UCSD-AML1 (cell line): ENCODE measurements around the gene DST.

Source experiments
- DNase-seq: peaks from one replicate; lab custom pipeline; 2025; ENCODE audit not compliant: unreplicated experiment; lab: John Stamatoyannopoulos, UW

DST gene

GRCh38 chr6:56489559-56489958 is 153.1 kb downstream of the DST start:
- DNase-seq: no peak

DNA sequence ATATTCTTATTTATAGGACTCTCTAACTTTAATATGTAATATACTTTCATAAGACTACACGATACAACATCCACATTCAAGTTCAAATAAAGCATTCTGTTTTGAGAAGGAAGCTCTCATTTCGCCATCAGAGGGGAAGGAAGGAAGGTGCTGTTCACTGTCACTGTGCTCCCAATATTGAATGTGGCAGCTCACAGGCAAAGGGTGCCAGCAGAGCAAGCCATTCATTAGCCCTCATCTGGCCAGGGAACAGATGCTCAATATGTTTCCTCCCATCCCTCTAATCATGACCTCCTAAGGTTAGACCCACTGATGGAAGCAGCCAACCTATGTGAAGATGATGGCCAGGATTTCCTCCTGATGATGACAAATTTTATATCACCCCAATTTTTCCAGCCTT is 154.4 kb downstream of the DST start:
- no peak for DNase-seq

GRCh38 chr6:56486681-56487080 is 156.0 kb downstream of the DST start:
- no peak for DNase-seq

DNA sequence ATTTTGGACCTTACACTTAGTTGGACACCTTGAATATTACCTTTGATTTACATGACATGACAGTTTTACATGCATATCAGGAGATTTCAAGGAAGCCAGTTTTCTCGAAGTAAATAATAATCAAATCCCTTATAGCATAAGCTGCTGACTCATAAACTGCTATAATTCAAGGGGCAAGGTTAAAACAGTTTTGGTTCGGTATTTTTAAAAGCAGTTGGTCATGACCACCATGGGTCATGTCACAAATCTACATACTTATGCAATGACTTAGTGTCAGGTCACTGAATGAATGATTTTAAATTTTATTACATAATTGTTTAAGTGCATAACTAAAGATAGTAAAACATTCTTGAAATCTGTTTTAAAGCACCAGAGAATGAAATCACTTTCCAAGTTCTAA is 158.0 kb downstream of the DST start:
- no peak for DNase-seq

DNA sequence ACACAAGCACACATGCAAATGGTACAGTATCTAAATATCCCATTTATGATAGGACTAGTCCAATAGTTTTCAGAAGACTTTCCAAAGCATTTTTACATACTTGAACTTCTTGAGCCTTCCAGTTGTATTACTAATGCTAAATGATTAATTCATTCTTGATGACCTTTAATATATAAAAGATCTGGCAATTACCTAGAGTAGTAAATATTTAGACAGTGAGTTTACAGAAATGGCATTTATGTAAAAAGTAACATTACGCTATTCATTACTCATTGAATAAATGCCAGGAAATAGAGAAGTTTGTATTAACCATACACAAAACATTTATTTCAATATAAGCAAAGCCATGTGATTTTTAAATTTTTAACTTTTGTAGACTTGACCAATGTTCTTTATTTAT is 158.8 kb downstream of the DST start:
- DNase-seq: no peak

DNA sequence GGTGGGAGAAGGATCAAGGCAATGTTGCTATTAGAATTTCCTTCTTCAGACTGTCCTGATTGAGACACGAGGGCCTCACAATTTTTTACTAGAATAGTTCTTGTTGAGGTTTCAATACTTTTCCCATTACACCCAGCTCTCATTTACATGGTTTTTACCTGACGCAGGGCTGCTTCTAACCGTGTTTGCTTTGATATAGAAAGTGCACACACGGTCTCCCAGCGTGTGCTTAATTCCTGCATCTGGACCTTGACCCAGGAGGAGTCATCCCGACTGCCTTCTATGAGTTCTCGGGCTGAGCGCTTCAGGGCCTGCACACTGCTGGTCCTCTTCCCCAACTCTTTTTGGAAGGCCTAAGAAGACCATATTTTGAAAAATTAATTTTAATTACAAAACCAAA is 160.2 kb downstream of the DST start:
- DNase-seq: no peak

GRCh38 chr6:56481957-56482356 is 160.7 kb downstream of the DST start:
- no peak for DNase-seq

DNA sequence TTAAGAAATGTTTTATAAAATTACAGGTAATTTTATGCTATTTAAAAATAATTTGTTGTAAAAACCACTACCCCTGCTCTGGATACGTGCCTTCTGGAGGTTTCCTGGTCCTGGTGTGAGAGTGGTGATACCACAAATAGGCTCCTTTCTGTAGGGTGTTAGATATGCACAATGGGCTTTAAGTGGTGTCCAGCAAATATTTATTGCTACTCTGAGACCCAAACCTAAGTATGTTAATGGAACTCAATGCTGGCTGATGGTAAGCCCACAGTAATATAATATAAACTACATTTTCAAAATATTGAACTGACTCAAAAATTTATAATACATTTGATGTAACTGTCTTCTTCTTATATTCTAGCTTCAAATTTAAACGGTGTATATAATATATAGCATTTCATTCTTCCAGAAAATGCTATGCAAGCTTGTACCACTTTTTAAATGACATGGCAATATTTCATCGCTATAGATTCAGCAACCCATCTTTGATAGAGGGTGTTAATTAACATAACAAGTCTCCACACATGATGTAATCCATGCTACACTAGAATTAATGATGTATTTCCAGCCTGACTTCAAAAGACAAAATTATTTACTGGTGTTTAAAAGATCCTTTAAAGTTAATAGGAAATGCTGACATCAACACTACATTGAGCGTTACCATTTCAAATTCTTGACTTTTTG is 161.9 kb downstream of the DST start:
- DNase-seq: no peak

- DNase-seq: no peak
These were observed 162.4 kb downstream of the DST start for GRCh38 chr6:56480246-56480645.

DNA sequence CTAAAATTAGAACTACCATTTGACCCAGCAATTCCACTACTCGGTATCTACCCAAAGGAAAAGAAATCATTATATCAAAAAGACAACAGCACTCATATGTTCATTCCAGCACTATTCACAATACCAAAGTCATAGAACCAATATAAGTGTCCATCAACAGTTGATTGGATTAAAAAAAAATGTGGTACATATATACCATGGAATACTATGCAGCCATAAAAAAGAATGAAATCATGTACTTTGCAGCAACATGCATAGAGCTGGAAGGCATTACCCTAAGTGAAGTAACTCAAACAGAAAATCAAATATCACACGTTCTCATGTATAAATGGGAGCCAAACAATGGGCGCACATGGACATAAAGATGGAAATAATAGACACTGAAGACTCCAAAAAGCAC is 163.3 kb downstream of the DST start:
- DNase-seq: no peak

DNA sequence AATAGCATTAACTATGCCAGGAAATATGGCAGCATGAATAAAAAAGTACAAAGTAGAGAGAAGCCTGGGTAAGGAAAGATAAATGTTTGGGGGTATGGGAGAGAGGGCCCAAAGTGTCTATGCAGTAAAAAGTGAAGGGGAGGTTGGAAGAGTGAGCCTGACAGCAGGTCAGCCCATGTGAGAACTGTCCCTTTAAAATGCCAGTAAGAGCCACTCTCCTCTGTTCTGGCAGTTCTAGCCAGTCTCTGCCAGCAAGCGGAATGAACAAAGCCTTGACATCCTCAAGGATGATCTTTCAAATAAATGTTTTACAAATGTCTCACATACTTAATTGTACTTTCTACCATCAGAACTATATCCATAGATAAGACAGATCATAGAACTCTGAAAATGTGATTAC is 164.5 kb downstream of the DST start:
- no peak for DNase-seq

DNA sequence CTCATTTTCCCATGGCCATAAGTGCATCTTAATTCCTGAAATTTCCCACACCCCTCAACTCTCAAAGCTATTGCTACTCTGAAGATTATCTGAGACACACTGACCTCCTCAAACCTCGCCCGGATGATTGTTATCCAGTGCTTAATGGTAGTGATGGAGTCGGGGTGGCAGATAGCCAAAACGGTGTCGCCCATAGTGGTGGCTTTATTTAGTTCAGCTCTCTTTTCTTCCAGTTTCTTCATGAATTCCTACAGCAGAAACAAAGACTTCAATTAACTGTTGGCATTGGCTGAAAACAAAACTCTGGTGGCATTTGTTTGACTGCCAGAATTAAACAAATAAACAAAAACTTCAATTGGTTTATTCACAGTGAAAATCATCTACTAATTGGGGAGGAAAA is 165.4 kb downstream of the DST start:
- no peak for DNase-seq

GRCh38 chr6:56475736-56476457 is 166.8 kb downstream of the DST start:
- no peak for DNase-seq

GRCh38 chr6:56474532-56474931 is 168.2 kb downstream of the DST start:
- no peak for DNase-seq

DNA sequence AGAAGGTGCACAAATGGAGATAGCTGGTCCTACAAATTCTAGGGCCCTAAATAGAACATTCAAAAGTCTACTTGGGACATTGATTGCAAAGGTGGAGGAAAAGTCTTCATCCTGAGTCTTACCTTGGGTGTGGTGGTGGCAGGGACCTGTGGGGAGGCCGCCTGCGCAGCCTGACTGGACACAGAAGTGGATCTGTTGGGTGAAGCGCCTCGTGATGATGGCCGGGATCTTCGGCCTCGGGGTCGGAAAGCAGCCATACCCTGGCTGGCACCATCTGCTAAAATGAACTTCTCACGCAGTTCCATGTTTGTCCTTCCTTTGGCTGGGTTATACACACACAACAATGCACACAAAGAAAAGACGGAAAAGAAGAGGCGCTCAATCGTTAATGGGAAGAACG is 179.2 kb downstream of the DST start:
- DNase-seq: no peak

GRCh38 chr6:56459030-56459805 is 183.5 kb downstream of the DST start:
- no peak for DNase-seq

- DNase-seq: no peak
These were observed 184.3 kb downstream of the DST start for GRCh38 chr6:56458324-56458884.

DNA sequence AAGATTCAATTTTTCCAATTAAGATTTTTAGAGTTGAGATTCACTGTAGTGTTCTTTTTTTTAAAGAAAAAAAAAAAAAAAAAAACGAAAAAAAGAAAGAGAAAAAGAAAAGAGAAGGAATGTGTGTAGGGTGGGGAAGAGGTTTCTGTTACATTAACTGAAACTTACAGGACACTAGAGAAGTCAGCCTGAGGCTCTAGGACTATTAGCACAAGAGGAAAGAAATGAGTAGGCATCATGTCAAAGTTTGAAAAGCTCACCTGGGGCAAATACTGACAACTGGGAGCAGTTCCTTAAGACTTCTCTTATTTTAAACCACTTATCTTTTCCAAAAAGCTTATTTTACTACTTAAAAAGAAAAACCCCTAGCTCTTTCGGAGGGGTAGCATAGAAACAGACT is 185.9 kb downstream of the DST start:
- no peak for DNase-seq

- DNase-seq: no peak
These were observed 191.6 kb downstream of the DST start for GRCh38 chr6:56450882-56451739.

GRCh38 chr6:56450376-56450775 is 192.3 kb downstream of the DST start:
- no peak for DNase-seq

- DNase-seq: no peak
These were observed 194.6 kb downstream of the DST start for GRCh38 chr6:56448046-56448445.
